PFSK-1 (cell line): ENCODE data around the gene CNTNAP2.

ENCODE experiments used
- FOXP2 ChIP-seq: optimal IDR thresholded peaks from 2 replicates; pipeline ENCODE3; 2011; ENCODE audit warnings: borderline replicate concordance, control low read depth, inconsistent platforms; ENCODE audit not compliant: insufficient read depth; ENCODE audit errors: extremely low read length, extremely low read depth
- POLR2AphosphoS5 ChIP-seq: IDR thresholded peaks from 2 replicates; pipeline ENCODE4 v1.6.1; 2012; ENCODE audit warnings: low read depth, mild to moderate bottlenecking, control low read depth, low read length, moderate library complexity
- REST ChIP-seq, 2 experiments: IDR thresholded peaks; 2 replicates each; pipeline versions ENCODE4 v1.6.1 to v1.8.0; 2011 to 2012; ENCODE audit warnings: low read depth in 2 of 2, low read length in 2 of 2, control low read depth in 1 of 2, inconsistent platforms in 1 of 2, mild to moderate bottlenecking in 1 of 2, moderate library complexity in 1 of 2; ENCODE audit not compliant: insufficient read depth in 1 of 2
- SIN3A ChIP-seq: IDR thresholded peaks from 2 replicates; pipeline ENCODE4 v1.6.1; 2012; ENCODE audit warnings: mild to moderate bottlenecking, low read length, moderate library complexity, borderline replicate concordance; ENCODE audit not compliant: insufficient read depth
- TAF1 ChIP-seq: IDR thresholded peaks from 2 replicates; pipeline ENCODE4 v1.6.1; 2012; ENCODE audit warnings: low read length, control low read depth, borderline replicate concordance; ENCODE audit not compliant: insufficient read depth

The CNTNAP2 gene

DNA sequence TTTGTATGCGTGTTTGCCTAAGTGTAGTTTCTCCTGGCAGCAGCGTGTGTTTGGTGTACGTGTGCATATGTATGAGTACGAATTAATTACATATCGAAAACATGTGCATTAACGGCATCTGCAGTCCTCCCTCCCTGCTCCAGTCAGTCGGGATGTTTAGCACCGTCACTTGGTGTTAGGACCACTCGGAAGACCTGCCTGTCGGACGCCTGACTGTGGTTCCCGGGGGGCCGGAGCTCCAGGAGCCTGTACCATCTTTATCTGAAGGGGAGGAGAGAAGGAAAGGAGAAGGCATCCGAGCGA is 1.1 kb upstream of the CNTNAP2 start:
- TF ChIP-seq FOXP2 (no peak), SIN3A (no peak), POLR2AphosphoS5 (no peak), REST (IDR thresholded peaks at IDR 0.05; ENCODE audit: insufficient read depth in 1 of 2, low read depth in 2 of 2, low read length in 2 of 2) (no peak), TAF1 (no peak)

DNA sequence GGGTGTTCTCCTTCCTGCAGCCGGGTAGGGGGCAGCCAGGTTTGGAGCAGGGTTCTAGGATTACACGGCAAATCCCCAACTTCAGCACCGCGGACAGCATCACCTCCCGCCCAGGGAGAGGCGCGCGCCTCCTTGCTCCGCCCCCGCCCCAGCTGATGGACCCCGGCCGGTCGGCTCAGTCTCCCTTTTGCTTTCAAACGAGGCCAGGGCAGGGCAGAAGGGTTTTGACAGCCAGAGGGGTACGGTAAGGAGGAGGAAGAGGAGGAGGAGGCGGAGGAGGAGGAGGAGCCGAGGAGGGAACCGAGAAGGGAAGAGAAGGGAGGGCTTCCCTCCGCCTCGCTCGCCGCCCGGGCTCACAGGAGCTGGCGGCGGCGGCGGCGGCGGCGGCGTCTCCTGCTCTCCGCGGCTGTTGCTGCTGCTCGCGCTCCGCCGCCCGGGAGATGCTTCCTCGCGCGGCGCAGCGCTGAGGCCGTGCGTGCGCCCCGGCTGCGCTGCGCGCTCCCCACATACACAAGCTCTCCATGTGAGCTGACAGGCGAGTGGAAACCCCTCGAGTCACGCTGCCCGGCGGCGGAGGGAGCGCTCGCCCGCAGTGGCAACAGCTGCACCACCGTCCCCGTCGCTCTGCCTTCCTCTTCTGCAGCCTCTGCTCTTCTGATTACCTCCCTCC is 615 bp upstream of the CNTNAP2 start:
- no peak for TF ChIP-seq POLR2AphosphoS5
- TF ChIP-seq TAF1, result no peak
- TF ChIP-seq REST (IDR thresholded peaks at IDR 0.05; ENCODE audit: insufficient read depth in 1 of 2, low read depth in 2 of 2, low read length in 2 of 2), result peak; percentile 92 to 97
- 0 out of 2 replicates have a peak, but pooled peaks have one; percentile 21 for TF ChIP-seq SIN3A
- TF ChIP-seq FOXP2, result no peak

GRCh38 chr7:146117576-146117975 is 975 bp downstream of the CNTNAP2 start:
- TF ChIP-seq SIN3A (no peak), FOXP2 (no peak), POLR2AphosphoS5 (no peak), REST (IDR thresholded peaks at IDR 0.05; ENCODE audit: insufficient read depth in 1 of 2, low read depth in 2 of 2, low read length in 2 of 2) (no peak), TAF1 (no peak)

GRCh38 chr7:146119002-146119401 is 2.4 kb downstream of the CNTNAP2 start:
- TF ChIP-seq POLR2AphosphoS5 (no peak), TAF1 (no peak), FOXP2 (no peak), SIN3A (no peak), REST (IDR thresholded peaks at IDR 0.05; ENCODE audit: insufficient read depth in 1 of 2, low read depth in 2 of 2, low read length in 2 of 2) (no peak)

GRCh38 chr7:146123715-146124114 is 7.1 kb downstream of the CNTNAP2 start:
- no peak for TF ChIP-seq POLR2AphosphoS5
- TF ChIP-seq SIN3A, result no peak
